Measurements from ENCODE around the gene EPHA1.
"Not testable (repeated sequence)": the region's sequence is repeated elsewhere in the genome, so short reads cannot be mapped to it uniquely, and the experiment has no call there.

EPHA1 gene

GRCh38 chr7:143429770-143430698 lies 21.4 kb upstream of the EPHA1 start:
- Histone ChIP-seq H3K79me2 (ENCODE audit: control insufficient read depth, low read length) (no peaks in the 10 kb centered on the region), H3K4me2 (ENCODE audit: low read length) (no peak overlapping the region), H3K9me3 (ENCODE audit: control insufficient read depth, insufficient read depth, low read length) (no peaks in the 10 kb centered on the region), H3F3A (ENCODE audit: control insufficient read depth, insufficient read depth) (no peaks in the 10 kb centered on the region), H3K27me3 (ENCODE audit: control insufficient read depth, low read length) (peaks cover 5% of the 10 kb centered on the region; the same call in 1 of the 2 replicates), H3K4me3 (ENCODE audit: low read length) (no peak overlapping the region), H3K4me1 (ENCODE audit: control insufficient read depth, low read length) (no peaks in the 10 kb centered on the region), H4K20me1 (ENCODE audit: control insufficient read depth, insufficient read depth, low read depth, low read length) (no peaks in the 10 kb centered on the region), H3K36me3 (ENCODE audit: control insufficient read depth, low read length) (no peaks in the 10 kb centered on the region), H3K9me2 (replicated peaks; ENCODE audit: control insufficient read depth, low read length) (no peaks in the 10 kb centered on the region), H3K27ac (ENCODE audit: low read depth, low read length) (no peak overlapping the region)
- TF ChIP-seq EZH2phosphoT487 (IDR thresholded peaks at IDR 0.05; ENCODE audit: borderline replicate concordance, low read length), result no peak
- TF ChIP-seq, protein P1, sequence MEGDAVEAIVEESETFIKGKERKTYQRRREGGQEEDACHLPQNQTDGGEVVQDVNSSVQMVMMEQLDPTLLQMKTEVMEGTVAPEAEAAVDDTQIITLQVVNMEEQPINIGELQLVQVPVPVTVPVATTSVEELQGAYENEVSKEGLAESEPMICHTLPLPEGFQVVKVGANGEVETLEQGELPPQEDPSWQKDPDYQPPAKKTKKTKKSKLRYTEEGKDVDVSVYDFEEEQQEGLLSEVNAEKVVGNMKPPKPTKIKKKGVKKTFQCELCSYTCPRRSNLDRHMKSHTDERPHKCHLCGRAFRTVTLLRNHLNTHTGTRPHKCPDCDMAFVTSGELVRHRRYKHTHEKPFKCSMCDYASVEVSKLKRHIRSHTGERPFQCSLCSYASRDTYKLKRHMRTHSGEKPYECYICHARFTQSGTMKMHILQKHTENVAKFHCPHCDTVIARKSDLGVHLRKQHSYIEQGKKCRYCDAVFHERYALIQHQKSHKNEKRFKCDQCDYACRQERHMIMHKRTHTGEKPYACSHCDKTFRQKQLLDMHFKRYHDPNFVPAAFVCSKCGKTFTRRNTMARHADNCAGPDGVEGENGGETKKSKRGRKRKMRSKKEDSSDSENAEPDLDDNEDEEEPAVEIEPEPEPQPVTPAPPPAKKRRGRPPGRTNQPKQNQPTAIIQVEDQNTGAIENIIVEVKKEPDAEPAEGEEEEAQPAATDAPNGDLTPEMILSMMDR (IDR thresholded peaks at IDR 0.05; ENCODE audit: low read depth, low read length, poor library complexity, severe bottlenecking), result no peak

- Histone ChIP-seq H3K9me3 (ENCODE audit: control insufficient read depth, insufficient read depth, low read length) (no peaks in the 10 kb centered on the region), H3F3A (ENCODE audit: control insufficient read depth, insufficient read depth) (no peaks in the 10 kb centered on the region), H3K27me3 (ENCODE audit: control insufficient read depth, low read length) (no peaks in the 10 kb centered on the region), H3K79me2 (ENCODE audit: control insufficient read depth, low read length) (no peaks in the 10 kb centered on the region), H3K4me1 (ENCODE audit: control insufficient read depth, low read length) (no peaks in the 10 kb centered on the region), H4K20me1 (ENCODE audit: control insufficient read depth, insufficient read depth, low read depth, low read length) (no peaks in the 10 kb centered on the region), H3K9me2 (replicated peaks; ENCODE audit: control insufficient read depth, low read length) (no peaks in the 10 kb centered on the region), H3K4me2 (ENCODE audit: low read length) (no peak overlapping the region), H3K36me3 (ENCODE audit: control insufficient read depth, low read length) (no peaks in the 10 kb centered on the region), H3K27ac (ENCODE audit: low read depth, low read length) (no peak overlapping the region), H3K4me3 (ENCODE audit: low read length) (no peak overlapping the region)
- no peak for TF ChIP-seq EZH2phosphoT487 (IDR thresholded peaks at IDR 0.05; ENCODE audit: borderline replicate concordance, low read length)
- TF ChIP-seq, protein P1 (IDR thresholded peaks at IDR 0.05; ENCODE audit: low read depth, low read length, poor library complexity, severe bottlenecking), result no peak
Observed at GRCh38 chr7:143426479-143427142, 18.0 kb upstream of the EPHA1 start.

DNA sequence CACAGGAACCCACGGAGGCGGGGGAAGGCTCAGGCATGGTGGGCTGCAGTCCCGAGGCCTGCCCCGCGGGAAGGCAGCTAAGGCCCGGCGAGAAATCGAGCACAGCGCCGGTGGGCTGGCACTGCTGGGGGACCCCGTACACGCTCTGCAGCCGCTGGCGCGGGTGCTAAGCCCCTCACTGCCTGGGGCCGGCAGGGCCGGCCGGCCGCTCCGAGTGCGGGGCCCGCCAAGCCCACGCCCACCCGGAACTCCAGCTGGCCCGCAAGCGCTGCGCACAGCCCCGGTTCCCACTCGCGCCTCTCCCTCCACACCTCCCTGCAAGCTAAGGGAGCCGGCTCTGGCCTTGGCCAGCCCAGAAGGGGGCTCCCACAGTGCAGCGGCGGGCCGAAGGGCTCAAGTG lies 15.8 kb upstream of the EPHA1 start:
- H3K9me3 ChIP-seq (ENCODE audit: control insufficient read depth, insufficient read depth, low read length); H3K4me1 ChIP-seq (ENCODE audit: control insufficient read depth, low read length); H3K4me3 ChIP-seq (ENCODE audit: low read length); H3K9me2 ChIP-seq (replicated peaks; ENCODE audit: control insufficient read depth, low read length); H3F3A ChIP-seq (ENCODE audit: control insufficient read depth, insufficient read depth); H3K4me2 ChIP-seq (ENCODE audit: low read length); H3K79me2 ChIP-seq (ENCODE audit: control insufficient read depth, low read length); H3K27me3 ChIP-seq (ENCODE audit: control insufficient read depth, low read length); H4K20me1 ChIP-seq (ENCODE audit: control insufficient read depth, insufficient read depth, low read depth, low read length); H3K36me3 ChIP-seq (ENCODE audit: control insufficient read depth, low read length); H3K27ac ChIP-seq (ENCODE audit: low read depth, low read length): not testable (repeated sequence)

DNA sequence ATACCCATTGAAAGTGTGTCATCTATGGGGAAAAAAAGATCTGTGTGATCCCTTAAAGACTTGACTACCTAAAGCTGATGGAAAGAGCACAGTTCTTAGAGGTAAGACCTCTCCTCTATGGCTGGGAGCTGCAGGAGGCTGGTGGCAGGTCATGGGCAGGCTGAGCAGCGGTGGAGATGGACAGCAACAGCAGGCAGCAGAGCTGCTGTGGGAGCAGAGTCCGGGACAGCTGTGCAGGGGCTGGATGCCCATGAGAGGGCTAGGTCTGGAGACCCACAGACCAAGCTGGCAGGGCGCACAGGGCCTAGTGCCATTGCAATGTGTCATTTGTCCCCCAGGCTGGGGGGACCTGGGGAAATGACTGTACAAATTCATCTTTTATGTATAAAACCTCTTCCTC lies 13.4 kb upstream of the EPHA1 start:
- H3K27ac ChIP-seq (ENCODE audit: low read depth, low read length), result no peak overlapping the region
- no peaks in the 10 kb centered on the region for H3F3A ChIP-seq (ENCODE audit: control insufficient read depth, insufficient read depth)
- TF ChIP-seq, protein P1 (IDR thresholded peaks at IDR 0.05; ENCODE audit: low read depth, low read length, poor library complexity, severe bottlenecking), result no peak
- no peak for TF ChIP-seq EZH2phosphoT487 (IDR thresholded peaks at IDR 0.05; ENCODE audit: borderline replicate concordance, low read length)

GRCh38 chr7:143420624-143421023 lies 12.0 kb upstream of the EPHA1 start:
- H4K20me1 ChIP-seq (ENCODE audit: control insufficient read depth, insufficient read depth, low read depth, low read length); H3K79me2 ChIP-seq (ENCODE audit: control insufficient read depth, low read length); H3K4me1 ChIP-seq (ENCODE audit: control insufficient read depth, low read length); H3K27ac ChIP-seq (ENCODE audit: low read depth, low read length); H3K9me2 ChIP-seq (replicated peaks; ENCODE audit: control insufficient read depth, low read length); H3K9me3 ChIP-seq (ENCODE audit: control insufficient read depth, insufficient read depth, low read length); H3K36me3 ChIP-seq (ENCODE audit: control insufficient read depth, low read length); H3K4me3 ChIP-seq (ENCODE audit: low read length); H3F3A ChIP-seq (ENCODE audit: control insufficient read depth, insufficient read depth); H3K4me2 ChIP-seq (ENCODE audit: low read length): not testable (repeated sequence)
- peaks cover 23% of the 10 kb centered on the region for H3K27me3 ChIP-seq (ENCODE audit: control insufficient read depth, low read length)

More for the DNA sequence above, 13.4 kb upstream of the EPHA1 start:
- Histone ChIP-seq H3K36me3 (ENCODE audit: control insufficient read depth, low read length) (no peaks in the 10 kb centered on the region), H3K79me2 (ENCODE audit: control insufficient read depth, low read length) (no peaks in the 10 kb centered on the region), H3K9me3 (ENCODE audit: control insufficient read depth, insufficient read depth, low read length) (0 out of 2 replicates have a peak, but pooled peaks cover 2% of the 10 kb centered on the region), H3K4me3 (ENCODE audit: low read length) (no peak overlapping the region), H3K4me1 (ENCODE audit: control insufficient read depth, low read length) (no peaks in the 10 kb centered on the region), H3K4me2 (ENCODE audit: low read length) (no peak overlapping the region), H3K27me3 (ENCODE audit: control insufficient read depth, low read length) (peaks cover 19% of the 10 kb centered on the region), H4K20me1 (ENCODE audit: control insufficient read depth, insufficient read depth, low read depth, low read length) (no peaks in the 10 kb centered on the region), H3K9me2 (replicated peaks; ENCODE audit: control insufficient read depth, low read length) (no peaks in the 10 kb centered on the region)
